Type B pancreatic cell (in vitro differentiated cells): ENCODE results near the gene MYOM3. TPM values are rescaled to one million over a fixed set of nuclear protein-coding genes. Genes with fewer than 3 reads are reported as not detected.

Experiments
- DNase-seq: peaks from one replicate; pipeline ENCODE4 v3.0.0; 2021; ENCODE audit warnings: mixed read lengths; ENCODE audit not compliant: unreplicated experiment; ENCODE audit errors: extremely low spot score
- H3K27ac Mint-ChIP-seq: 2 replicates; pipeline ENCODE4 v1.8.0; 2021; ENCODE audit warnings: mild to moderate bottlenecking, mixed read lengths
- H3K27me3 Mint-ChIP-seq: 2 replicates; pipeline ENCODE4 v1.8.0; 2021; ENCODE audit warnings: mixed read lengths
- H3K36me3 Mint-ChIP-seq: 2 replicates; pipeline ENCODE4 v1.8.0; 2021; ENCODE audit warnings: mixed read lengths
- H3K4me1 Mint-ChIP-seq: one replicate; pipeline ENCODE4 v1.8.0; 2021; ENCODE audit warnings: mixed read lengths; ENCODE audit not compliant: unreplicated experiment
- H3K4me3 Mint-ChIP-seq: 2 replicates; pipeline ENCODE4 v1.8.0; 2021; ENCODE audit warnings: mild to moderate bottlenecking, mixed read lengths
- H3K9me3 Mint-ChIP-seq: 2 replicates; pipeline ENCODE4 v1.8.0; 2021; ENCODE audit warnings: mixed read lengths
- CTCF ChIP-seq: fragments of 200-600 bp; sonication (generic); conservative IDR thresholded peaks from 2 replicates; pipeline ENCODE4 v1.5.0; 2021; ENCODE audit warnings: antibody characterized with exemption, mild to moderate bottlenecking
- total RNA-seq: library from RNA; stranded (reverse); gene quantifications from 2 replicates; pipeline ENCODE4 v1.2.1, GENCODE V29; 2021; ENCODE audit warnings: low replicate concordance

Gene MYOM3
- total RNA-seq, 1 donor from 2014 or later, result 0.70 TPM

- H3K4me3 Mint-ChIP-seq, result no peak overlapping the region
- peaks cover 8% of the 10 kb centered on the region for H3K36me3 Mint-ChIP-seq
- peak; percentile 57 for TF ChIP-seq CTCF
- H3K27ac Mint-ChIP-seq, result peak overlapping the region; percentile 59
- H3K4me1 Mint-ChIP-seq, result peaks cover 20% of the 10 kb centered on the region
- peak; percentile 60 for DNase-seq
- no peaks in the 10 kb centered on the region for H3K9me3 Mint-ChIP-seq
- no peaks in the 10 kb centered on the region for H3K27me3 Mint-ChIP-seq
Measured at GRCh38 chr1:24155011-24155782, 43.3 kb upstream of the MYOM3 start.

GRCh38 chr1:24154215-24154614 is 42.3 kb upstream of the MYOM3 start:
- peak overlapping the region; percentile 51 for H3K27ac Mint-ChIP-seq
- no peak overlapping the region for H3K4me3 Mint-ChIP-seq
- peaks cover 8% of the 10 kb centered on the region for H3K36me3 Mint-ChIP-seq
- H3K27me3 Mint-ChIP-seq, result no peaks in the 10 kb centered on the region
- peaks cover 20% of the 10 kb centered on the region for H3K4me1 Mint-ChIP-seq
- no peak for TF ChIP-seq CTCF
- DNase-seq, result peak; percentile 24
- no peaks in the 10 kb centered on the region for H3K9me3 Mint-ChIP-seq

DNA sequence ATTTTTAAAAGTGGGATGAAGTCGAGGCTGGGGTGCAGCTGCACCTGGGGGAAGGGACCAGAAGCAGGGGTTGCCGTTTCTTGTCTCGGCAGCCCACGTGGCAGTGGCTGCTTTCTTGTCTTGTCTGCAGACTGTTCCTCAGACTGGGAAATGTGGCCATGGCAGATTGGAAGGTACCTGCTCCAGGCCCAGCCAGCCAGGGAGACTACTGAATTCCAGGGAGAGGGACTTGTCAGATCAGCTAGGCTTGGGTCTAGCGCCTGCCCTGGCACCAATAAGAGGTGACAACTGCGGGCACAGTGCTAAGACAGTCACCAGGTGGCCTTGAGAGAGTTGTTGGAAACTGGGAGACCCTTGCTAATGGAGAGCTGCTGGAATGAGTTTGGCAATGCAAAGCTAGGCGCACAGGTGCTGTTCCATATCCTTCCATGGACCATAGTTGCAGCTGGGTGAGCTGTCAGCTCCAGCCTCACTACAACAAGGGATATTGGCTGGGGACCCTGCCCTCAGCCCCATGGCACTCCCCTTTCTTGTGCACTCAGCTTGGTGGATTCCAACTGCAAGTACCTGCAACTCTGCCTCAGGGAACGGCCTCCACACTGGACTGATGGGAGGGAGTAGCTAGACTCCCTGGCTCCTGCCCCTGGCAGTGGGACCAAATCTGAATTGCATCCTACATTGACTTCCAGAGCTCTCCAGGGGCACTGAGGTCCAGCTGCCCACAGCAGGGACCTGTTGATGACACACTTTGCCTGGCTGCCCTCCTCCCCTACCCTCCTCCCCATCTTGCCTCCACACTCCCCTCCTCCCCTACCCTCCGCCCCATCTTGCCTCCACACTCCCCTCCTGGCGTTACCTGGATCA is 40.9 kb upstream of the MYOM3 start:
- TF ChIP-seq CTCF, result no peak
- Mint-ChIP-seq H3K27me3 (no peaks in the 10 kb centered on the region), H3K36me3 (peaks cover 8% of the 10 kb centered on the region), H3K9me3 (no peaks in the 10 kb centered on the region), H3K4me3 (no peak overlapping the region), H3K4me1 (peaks cover 20% of the 10 kb centered on the region), H3K27ac (peak overlapping the region; percentile 93)
- DNase-seq, result no peak

- no peak for TF ChIP-seq CTCF
- Mint-ChIP-seq H3K9me3 (no peaks in the 10 kb centered on the region), H3K4me1 (peaks cover 20% of the 10 kb centered on the region), H3K27me3 (no peaks in the 10 kb centered on the region), H3K27ac (peak overlapping the region; percentile 93), H3K4me3 (peak overlapping the region; percentile 84), H3K36me3 (peaks cover 4% of the 10 kb centered on the region)
- DNase-seq, result no peak
Measured at GRCh38 chr1:24151175-24151533, 39.2 kb upstream of the MYOM3 start.

GRCh38 chr1:24150234-24151174 is 38.6 kb upstream of the MYOM3 start:
- peak overlapping the region; percentile 93 for H3K27ac Mint-ChIP-seq
- peak; percentile 92 for TF ChIP-seq CTCF

More at GRCh38 chr1:24150234-24151174, 38.6 kb upstream of the MYOM3 start:
- Mint-ChIP-seq H3K27me3 (no peaks in the 10 kb centered on the region), H3K9me3 (no peaks in the 10 kb centered on the region), H3K36me3 (no peaks in the 10 kb centered on the region), H3K4me3 (peak overlapping the region; percentile 84), H3K4me1 (peaks cover 20% of the 10 kb centered on the region)
- peak; percentile 93 for DNase-seq
